WERI-Rb-1 (cell line): ENCODE measurements around the gene MPZ.

Source experiments
- DNase-seq: peaks from one replicate; pipeline ENCODE4 v3.0.0-alpha.2; 2020
- H3K27ac ChIP-seq: fragments of 250-450 bp; sonication (Bioruptor Pico); 2 replicates; pipeline ENCODE4 v1.5.1; 2020; ENCODE audit warnings: mild to moderate bottlenecking, moderate library complexity
- H3K27me3 ChIP-seq: fragments of 250-450 bp; sonication (Bioruptor Pico); 2 replicates; pipeline ENCODE4 v1.5.1; 2021; ENCODE audit warnings: mild to moderate bottlenecking, low read depth, moderate library complexity; ENCODE audit not compliant: insufficient read depth, severe bottlenecking
- H3K36me3 ChIP-seq: fragments of 250-450 bp; sonication (Bioruptor Pico); 2 replicates; pipeline ENCODE4 v1.5.1; 2020; ENCODE audit warnings: mild to moderate bottlenecking, moderate library complexity
- H3K4me3 ChIP-seq: 2 replicates; pipeline ENCODE4 v1.5.1; 2011; ENCODE audit warnings: low read depth, mild to moderate bottlenecking, control low read depth, low read length
- H3K9me3 ChIP-seq: fragments of 250-450 bp; sonication (Bioruptor Pico); 2 replicates; pipeline ENCODE4 v1.5.1; 2021; ENCODE audit warnings: mild to moderate bottlenecking, moderate library complexity; ENCODE audit not compliant: severe bottlenecking
- CTCF ChIP-seq: IDR thresholded peaks from 2 replicates; pipeline ENCODE4 v1.5.1; 2011; ENCODE audit warnings: low read depth, mild to moderate bottlenecking, control low read depth, inconsistent platforms, low read length

The MPZ gene

GRCh38 chr1:161305867-161306519 lies 3.8 kb downstream of the MPZ start:
- Histone ChIP-seq H3K27me3 (no peaks in the 10 kb centered on the region), H3K9me3 (no peaks in the 10 kb centered on the region), H3K4me3 (no peak overlapping the region), H3K27ac (no peak overlapping the region), H3K36me3 (no peaks in the 10 kb centered on the region)
- no peak for TF ChIP-seq CTCF
- peak; percentile 24 for DNase-seq

GRCh38 chr1:161304927-161305866 lies 4.6 kb downstream of the MPZ start:
- Histone ChIP-seq H3K36me3 (no peaks in the 10 kb centered on the region), H3K4me3 (no peak overlapping the region), H3K27ac (no peak overlapping the region), H3K27me3 (no peaks in the 10 kb centered on the region), H3K9me3 (no peaks in the 10 kb centered on the region)
- DNase-seq: no peak
- TF ChIP-seq CTCF: no peak

GRCh38 chr1:161300478-161300877 lies 9.3 kb downstream of the MPZ start:
- Histone ChIP-seq H3K9me3 (no peaks in the 10 kb centered on the region), H3K27ac (no peak overlapping the region), H3K27me3 (no peaks in the 10 kb centered on the region), H3K36me3 (no peaks in the 10 kb centered on the region), H3K4me3 (no peak overlapping the region)
- DNase-seq: no peak
- TF ChIP-seq CTCF: no peak

GRCh38 chr1:161299347-161299746 lies 10.4 kb downstream of the MPZ start:
- no peak for TF ChIP-seq CTCF
- DNase-seq: no peak
- Histone ChIP-seq H3K9me3 (no peaks in the 10 kb centered on the region), H3K4me3 (no peak overlapping the region), H3K27ac (no peak overlapping the region), H3K27me3 (no peaks in the 10 kb centered on the region), H3K36me3 (no peaks in the 10 kb centered on the region)

- no peak for TF ChIP-seq CTCF
Observed at GRCh38 chr1:161298116-161298515, 11.7 kb downstream of the MPZ start.

More at GRCh38 chr1:161298116-161298515, 11.7 kb downstream of the MPZ start:
- H3K36me3 ChIP-seq: no peaks in the 10 kb centered on the region
- H3K27me3 ChIP-seq: no peaks in the 10 kb centered on the region
- no peaks in the 10 kb centered on the region for H3K9me3 ChIP-seq
- no peak overlapping the region for H3K4me3 ChIP-seq
- no peak overlapping the region for H3K27ac ChIP-seq
- DNase-seq: no peak
